Activated T-helper 1 cell treated with anti-CD3 and anti-CD28 coated beads, Interleukin-2, amount 50 U/mL, for 16 hours (primary cell): Measurements from ENCODE around the gene PARP15.
"Not testable (repeated sequence)": the region's sequence is repeated elsewhere in the genome, so short reads cannot be mapped to it uniquely, and the experiment has no call there.

ENCODE experiments used
- DNase-seq, 2 donors: peaks; one replicate each; pipeline ENCODE4 v3.0.0-alpha.2; 2020; ENCODE audit warnings: low read depth in 1 of 2, low spot score in 1 of 2

The PARP15 gene

GRCh38 chr3:122615303-122615702 lies 37.9 kb downstream of the PARP15 start:
- no peak for DNase-seq

DNA sequence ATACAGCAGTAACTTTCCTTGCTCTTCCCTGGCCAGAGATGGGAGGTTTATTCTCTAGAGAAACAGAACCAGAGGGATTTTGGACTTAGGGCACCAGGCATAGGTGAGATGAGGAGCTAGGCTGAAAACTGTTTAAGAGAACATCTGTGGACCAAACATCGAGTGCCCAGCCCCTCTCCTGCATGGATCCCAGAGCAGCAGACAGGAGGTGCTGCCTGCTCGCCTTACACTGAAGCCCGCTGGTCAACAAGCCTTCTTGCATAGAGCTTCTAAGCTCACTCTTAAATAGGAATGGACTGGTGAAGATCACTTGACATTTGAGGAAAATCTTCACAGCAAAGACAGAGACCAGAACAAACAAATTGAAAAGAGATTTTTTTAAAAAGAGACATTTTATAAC lies 41.2 kb downstream of the PARP15 start:
- no peak for DNase-seq

DNA sequence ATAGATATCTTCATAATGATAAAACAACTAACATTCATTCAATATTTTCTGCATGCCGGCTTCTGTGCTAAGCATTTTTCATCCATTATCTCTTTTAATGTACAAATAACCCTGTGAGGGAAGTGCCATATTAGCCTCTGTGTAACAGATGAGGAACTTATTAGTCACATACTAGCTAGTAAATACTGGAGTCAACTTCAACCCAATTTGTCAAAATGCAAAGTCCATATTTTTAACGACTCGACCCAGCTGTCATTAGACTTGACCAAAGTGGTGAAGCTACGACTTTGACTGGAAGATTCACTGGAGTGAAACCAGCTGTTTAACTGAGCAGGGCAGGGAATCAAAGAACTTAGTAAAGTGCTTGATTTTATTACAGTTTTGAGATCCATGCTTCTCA lies 41.6 kb downstream of the PARP15 start:
- no peak for DNase-seq

DNA sequence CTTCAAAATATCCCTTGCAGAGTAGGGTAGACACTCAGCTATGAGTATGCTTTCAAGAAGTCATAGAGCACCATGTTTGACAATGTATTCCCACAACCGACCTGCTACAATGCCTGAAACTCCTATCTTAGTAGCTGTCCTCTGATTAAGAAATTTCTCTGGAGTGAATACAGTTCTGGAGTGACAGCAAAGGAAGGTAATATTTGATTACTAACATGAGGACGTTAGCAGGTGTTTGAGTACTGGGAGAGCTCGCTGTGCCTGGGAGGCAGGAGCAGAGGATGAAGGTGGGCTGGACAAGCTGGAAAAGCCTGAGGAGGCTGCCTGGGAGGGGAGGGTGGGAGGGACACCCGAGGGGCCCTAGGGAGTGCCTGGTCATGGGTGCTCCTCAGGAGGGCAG lies 42.9 kb downstream of the PARP15 start:
- DNase-seq: no peak

GRCh38 chr3:122621112-122621511 lies 43.7 kb downstream of the PARP15 start:
- DNase-seq: no peak

- DNase-seq: no peak
Measured at GRCh38 chr3:122623031-122623829, 45.8 kb downstream of the PARP15 start.

DNA sequence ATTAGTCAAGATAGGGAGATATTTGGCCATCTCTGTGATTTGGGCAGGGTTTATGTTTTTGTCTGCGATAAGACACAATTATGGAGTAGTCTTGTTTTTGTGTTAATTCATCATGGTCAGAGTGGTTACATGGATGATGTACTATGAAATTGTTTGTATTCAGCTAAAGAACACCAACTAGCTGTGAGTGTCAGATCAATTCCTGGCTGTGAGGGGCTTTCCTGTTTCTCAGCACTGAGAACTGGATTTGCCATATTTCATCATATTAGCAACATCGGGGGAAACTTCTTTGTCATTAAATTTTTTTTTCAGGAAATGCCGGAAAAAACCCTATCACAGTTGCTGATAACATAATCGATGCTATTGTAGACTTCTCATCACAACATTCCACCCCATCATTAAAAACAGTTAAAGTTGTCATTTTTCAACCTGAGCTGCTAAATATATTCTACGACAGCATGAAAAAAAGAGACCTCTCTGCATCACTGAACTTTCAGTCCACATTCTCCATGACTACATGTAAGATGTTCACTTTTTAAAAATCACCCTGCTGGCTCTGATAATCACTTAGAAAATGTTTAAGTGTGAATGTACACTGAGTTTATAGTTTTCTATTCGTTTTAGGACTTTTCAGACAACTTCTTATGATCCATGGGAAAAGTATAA lies 49.2 kb downstream of the PARP15 start:
- no peak for DNase-seq

DNA sequence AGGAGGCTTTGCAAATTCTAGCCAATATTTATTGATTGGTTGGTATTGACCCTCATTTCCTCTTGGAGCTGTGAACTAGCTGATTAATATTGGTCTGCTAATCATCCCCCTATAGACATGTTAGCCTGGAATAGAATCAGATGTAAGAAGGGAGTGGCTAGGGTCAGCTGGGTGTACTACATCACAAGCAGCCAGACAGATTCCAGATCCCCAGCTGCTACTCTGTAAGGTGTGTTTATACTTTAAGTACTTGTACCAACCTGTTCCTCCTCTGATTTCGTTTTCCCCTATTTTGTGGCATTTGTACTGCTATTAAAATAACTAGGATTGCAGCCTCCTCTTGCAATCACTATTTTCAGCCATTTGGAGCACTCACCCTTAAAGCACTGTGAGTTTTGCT lies 49.9 kb downstream of the PARP15 start:
- no peak for DNase-seq

- DNase-seq: no peak
Measured at GRCh38 chr3:122628567-122628966, 51.1 kb downstream of the PARP15 start.

DNA sequence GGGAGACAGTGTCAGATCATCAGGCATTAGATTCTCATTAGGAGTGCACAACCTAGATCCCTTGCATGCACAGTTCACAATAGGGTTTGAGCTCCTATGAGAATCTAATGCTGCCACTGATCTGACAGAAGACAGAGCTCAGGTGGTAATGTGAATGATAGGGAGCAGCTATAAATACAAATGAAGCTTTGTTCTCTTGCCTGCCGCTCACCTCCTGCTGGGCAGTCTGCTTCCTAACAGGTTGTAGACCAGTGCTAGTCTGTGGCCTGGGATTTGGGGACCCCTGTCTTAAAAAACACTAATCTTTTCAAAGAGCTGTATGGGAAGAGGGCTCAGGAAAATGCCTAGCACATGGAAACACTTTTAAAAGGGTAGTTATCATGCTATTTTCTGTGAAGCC lies 52.3 kb downstream of the PARP15 start:
- no peak for DNase-seq

DNA sequence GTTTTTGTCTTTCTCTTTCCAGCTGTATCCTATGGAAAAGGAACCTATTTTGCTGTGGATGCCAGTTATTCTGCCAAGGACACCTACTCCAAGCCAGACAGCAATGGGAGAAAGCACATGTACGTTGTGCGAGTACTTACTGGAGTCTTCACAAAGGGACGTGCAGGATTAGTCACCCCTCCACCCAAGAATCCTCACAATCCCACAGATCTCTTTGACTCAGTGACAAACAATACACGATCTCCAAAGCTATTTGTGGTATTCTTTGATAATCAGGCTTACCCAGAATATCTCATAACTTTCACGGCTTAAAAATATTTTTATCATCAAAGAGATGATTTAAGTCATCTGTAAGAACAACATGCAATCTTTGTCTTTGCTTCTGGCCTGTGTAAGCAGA lies 58.3 kb downstream of the PARP15 start:
- DNase-seq: no peak

GRCh38 chr3:122636697-122637096 lies 59.2 kb downstream of the PARP15 start:
- DNase-seq: no peak

GRCh38 chr3:122640437-122640999 lies 63.1 kb downstream of the PARP15 start:
- DNase-seq: no peak

GRCh38 chr3:122642935-122643334 lies 65.5 kb downstream of the PARP15 start:
- DNase-seq: no peak

DNA sequence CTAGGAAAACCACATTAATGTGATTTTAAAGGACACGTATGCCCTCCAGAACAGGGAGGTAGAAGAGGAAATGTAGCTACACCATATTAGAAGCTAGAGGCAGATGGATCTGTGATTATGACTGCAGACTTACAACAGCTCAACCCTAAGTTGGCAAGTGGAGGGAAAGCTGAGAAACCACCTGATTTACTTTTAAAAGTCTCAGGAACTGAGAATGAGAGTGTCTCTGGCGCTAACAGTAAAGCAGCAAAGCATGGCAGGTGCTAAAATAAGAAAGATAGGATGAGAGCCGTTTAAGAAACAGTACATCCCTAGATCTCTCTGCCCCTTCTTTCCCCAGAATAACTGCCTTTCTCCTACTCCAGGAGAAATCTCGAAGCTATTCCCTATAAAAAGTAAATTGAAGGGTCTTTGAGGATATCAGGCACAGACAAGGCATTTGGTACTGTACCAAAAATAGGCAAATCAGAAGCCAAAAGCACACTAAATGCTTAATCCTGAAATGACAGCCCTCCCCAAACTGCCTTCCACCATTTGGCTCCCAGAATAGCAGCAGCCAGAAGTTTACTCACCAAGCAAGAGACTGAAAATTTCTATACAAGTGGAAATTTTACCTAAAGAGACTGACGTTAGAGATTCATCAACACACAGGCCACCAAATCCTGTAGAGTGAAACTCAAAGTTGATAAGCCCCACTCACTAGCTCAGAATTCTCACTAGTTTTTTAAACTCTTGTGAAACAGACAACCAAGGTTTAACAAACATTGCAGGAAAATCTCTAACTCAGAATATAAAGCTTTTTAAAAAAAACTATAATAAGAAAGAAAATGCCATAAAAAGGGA lies 68.9 kb downstream of the PARP15 start:
- DNase-seq: no peak

DNA sequence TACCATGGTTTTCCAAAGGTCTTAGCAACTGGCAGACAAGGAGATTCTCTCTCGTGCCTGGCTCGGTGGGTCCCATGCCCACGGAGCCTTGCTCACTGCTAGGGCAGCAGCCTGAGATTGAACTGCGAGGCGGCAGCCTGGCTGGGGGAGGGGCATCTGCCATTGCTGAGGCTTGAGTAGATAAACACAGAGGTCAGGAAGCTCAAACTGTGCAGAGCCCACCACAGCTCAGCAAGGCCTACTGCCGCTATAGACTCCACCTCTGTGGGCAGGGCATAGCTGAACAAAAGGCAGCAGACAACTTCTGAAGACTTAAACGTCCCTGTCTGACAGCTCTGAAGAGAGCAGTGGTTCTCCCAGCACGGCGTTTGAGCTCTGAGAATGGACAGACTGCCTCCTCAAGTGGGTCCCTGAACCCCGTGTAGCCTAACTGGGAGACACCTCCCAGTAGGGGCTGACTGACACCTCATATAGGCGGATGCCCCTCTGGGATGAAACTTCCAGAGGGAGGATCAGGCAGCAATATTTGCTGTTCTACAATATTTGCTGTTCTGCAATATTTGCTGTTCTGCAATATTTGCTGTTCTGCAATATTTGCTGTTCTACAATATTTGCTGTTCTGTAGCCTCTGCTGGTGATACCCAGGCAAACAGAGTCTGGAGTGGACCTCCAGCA lies 73.9 kb downstream of the PARP15 start:
- DNase-seq: not testable (repeated sequence)

DNA sequence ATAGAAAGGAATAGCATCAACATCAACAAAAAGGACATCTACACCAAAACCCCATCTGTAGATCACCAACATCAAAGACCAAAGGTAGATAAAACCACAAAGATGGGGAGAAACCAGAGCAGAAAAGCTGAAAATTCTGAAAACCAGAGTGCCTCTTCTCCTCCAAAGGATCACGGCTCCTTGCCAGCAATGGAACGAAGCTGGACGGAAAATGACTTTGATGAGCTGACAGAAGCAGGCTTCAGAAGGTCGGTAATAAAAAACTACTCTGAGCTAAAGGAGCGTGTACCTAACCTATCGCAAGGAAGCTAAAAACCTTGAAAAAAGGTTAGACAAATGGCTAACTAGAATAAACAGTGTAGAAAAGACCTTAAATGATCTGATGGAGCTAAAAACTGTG lies 74.5 kb downstream of the PARP15 start:
- not testable (repeated sequence) for DNase-seq

- DNase-seq: not testable (repeated sequence)
Measured at GRCh38 chr3:122658336-122658735, 80.9 kb downstream of the PARP15 start.

DNA sequence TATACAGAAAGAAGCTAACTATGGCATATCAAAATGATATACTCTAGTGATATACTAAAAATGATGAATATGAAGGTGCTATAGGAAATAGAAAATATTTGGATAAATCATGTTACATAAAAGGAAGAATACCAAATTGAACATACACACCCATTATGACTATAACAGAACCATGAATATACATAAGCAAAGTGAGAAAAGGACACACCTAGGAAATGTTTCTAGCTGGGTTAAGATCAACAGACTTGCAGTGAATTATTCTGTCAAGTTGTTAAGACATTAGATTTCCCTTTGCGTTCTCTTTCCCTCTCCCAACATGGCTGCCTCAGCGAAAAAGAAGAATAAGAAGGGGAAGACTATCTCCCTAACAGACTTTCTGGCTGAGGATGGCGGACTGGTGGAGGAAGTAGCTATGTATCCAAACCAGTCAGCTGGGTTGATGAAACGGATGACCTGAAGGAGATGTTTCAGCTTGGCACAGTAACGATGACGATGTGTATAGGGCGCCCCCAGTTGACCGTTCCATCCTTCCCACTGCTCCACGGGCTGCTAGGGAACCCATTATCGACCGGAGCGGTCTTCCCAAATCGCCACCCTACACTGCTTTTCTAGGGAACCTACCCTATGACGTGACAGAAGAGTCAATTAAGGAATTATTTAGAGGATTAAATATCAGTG lies 83.0 kb downstream of the PARP15 start:
- no peak for DNase-seq

DNA sequence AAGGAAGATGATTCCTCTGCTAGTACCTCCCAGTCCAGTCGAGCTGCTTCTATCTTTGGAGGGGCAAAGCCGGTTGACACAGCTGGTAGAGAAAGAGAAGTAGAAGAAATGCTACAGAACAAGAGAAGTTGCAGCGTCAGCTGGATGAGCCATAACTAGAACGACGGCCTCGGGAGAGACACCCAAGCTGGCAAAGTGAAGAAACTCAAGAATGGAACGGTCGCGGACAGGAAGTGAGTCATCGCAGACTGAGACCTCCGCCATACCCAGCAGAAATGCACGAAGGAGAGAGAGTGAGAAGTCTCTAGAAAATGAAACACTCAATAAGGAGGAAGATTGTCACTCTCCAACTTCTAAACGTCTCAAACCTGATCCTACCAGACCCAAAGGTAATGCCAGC lies 84.2 kb downstream of the PARP15 start:
- DNase-seq: no peak
